Stimulated activated CD4-positive, alpha-beta T cell treated with anti-CD3 and anti-CD28 coated beads, TNF-alpha, amount 100 ng/mL, for 48 hours (primary cell): Measurements from ENCODE around the gene DPYD.

Experiments used
- DNase-seq, 3 donors: peaks; one replicate each; pipeline ENCODE4 v3.0.0-alpha.2; 2020; ENCODE audit warnings: low read depth in 3 of 3

DPYD gene

DNA sequence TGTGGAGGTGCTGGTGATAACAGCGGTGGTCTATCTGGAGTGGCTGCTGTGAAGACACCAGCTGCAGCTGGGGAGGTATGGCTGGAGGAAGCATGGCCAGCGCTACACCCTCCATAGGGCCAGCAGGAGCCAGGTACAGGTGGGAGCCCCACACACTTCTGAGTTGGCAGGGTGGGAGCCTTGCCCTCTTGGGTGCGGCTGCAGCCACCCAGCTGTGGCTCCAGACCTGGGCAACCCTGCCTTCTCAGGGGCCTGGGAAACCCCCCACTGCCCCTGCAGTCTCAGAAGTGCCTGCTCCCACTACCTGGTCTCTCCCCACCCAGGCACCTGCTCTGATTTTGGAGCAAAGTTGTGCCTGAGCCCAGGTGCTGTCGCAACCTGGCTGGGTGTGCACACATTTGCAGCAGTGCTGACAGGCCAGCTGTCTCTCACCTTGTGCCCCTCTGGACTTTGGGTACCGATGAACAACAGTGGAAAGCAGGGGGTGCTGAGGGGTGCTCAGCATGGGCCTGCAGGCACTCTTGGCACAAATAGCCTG, 76.2 kb downstream of the DPYD start:
- DNase-seq: no peak

DNA sequence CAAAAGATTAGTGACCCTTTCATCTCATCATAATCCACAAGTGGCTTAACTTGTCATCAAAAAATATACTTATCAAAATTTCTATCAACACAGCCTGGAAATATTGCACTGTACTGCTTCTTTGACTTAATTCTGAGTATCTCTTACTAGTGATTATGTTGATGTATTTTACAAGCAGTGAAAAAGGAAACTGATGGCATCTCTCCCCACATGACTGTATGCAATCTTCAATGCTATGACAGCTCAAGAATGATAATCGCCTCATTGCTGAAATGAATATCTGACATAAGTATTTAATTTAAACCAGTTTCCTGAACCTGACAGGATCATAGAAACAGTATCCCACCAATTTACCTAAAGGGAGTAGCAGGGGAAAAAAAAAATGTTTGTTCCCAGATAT, 79.5 kb downstream of the DPYD start:
- DNase-seq: no peak

DNA sequence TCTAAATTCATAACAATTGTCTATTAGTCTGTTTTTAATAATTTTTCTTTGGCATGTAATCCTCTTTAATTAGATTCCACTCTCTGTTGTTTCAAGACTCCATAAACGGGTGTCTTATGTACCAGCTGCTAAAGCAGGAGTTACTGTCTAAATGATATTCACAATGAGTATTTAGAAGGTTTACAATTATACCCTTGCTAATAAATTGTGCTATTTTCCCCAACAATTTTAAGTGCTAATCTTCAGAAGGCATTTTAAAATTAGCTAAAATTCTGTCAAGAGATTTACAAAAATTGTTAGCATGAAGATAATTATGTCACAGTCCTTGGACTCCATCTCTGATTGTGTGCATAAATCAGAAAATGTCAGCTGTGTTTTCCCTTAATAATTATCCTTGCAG, 83.7 kb downstream of the DPYD start:
- DNase-seq: no peak

DNA sequence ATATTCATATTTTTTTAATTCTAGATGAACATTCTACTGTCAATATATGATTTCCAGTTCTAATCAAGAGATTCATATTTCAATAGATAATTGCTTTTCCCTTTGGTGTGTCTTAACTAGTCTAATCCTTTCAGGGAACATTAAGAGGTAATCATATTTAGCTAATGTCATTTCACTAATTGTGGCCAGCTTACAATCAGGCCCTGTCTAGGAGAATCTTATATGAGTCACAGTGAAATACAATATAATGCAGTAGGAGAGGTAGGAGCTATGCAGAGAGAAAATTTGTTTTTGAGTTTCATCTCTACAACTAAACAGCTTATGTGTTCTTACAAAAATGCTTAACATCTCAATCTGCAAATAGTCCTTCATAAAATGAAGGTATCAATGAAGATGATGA, 85.9 kb downstream of the DPYD start:
- DNase-seq: no peak

DNA sequence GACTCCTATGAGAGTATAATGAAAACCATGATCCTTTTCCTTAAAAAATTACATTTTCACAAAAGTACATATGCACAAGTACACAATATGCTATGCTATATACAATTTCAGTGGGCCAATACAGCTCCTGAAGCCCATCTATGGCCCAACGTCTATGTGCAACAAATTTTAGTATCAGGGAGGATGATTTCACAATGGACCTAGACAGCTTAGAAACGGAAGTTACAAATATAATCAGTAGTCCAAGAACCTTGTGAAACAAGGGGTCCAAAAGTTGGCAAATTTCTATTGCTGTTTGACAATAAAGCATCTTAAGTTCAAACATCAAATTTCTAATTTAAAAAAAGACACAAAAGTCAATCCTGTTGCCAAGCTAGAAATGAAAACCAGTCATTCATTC, 87.0 kb downstream of the DPYD start:
- no peak for DNase-seq

DNA sequence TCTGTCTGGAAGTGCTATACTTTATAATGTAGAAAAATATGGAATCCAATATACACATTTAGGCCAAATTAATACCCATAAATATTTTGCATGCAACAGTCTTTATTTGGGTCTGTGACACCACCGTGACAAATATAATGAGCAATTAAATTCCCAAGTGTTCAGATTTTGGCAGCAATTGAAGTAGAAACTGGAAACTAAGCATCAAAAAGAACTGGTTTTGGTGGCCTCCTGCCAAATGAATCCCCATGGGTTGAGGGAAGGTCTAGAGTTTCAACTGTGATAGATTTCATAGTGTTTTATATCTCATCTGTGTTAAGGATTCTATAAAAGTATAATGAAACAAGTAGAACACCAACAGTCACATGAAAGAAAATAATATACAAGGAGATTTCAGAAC, 88.4 kb downstream of the DPYD start:
- DNase-seq: no peak

DNA sequence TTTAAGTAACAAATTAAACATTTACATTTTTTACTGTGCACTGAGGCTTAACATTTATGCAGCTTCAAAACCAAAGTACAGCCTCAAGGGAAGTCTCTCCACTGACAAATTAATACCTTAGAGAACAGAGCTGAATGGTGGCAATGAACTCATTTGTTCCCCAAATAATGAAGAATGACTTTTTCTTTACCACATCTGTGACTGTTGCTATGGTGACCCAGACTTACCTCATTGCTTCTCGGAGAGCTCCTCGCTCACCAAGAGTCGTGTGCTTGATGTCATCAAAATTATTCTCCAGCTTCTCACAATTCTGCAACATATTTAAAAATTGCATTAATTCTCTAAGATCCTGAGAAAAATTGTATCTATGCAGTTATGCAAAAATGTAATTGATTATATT, 92.9 kb downstream of the DPYD start:
- peak in 1 of 3 donors; percentile 4 for DNase-seq

DNA sequence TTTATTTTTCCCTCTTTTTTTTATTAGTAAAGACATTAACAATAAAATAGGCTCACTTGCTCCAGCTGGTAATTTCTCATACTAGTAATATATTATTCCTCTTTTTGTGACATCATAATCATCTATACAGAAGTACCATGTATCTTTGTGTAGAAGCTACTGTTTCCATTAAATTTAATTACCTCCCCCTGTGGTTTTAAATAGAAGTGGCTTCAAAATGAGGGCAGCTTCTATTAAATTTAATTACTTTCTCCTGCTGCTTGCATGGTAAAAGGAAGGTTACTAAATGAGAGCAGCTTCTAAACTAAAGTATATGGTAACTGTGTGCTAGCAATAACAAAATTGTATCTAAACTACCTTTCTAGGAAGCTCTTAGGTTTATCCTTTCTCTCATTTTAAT, 94.0 kb downstream of the DPYD start:
- DNase-seq: no peak

DNA sequence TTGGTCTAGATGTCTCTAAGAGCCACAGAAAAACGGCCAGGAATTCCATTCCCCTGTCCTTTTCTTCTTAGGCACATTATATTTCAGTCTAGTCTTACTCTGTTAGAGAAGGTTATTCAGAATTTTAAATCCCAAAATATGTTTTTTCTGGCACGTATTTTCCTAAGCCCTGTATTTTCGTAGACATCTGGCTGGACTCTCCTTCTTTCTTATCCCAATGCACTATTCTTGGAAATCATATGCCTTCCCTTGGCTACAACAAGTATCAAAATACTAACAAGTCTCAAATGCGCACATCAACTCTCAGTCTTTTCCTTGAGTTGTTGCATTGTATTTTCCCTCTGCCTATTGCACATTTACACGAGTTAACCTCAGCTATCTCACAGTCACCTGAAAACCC, 96.2 kb downstream of the DPYD start:
- DNase-seq: no peak

DNA sequence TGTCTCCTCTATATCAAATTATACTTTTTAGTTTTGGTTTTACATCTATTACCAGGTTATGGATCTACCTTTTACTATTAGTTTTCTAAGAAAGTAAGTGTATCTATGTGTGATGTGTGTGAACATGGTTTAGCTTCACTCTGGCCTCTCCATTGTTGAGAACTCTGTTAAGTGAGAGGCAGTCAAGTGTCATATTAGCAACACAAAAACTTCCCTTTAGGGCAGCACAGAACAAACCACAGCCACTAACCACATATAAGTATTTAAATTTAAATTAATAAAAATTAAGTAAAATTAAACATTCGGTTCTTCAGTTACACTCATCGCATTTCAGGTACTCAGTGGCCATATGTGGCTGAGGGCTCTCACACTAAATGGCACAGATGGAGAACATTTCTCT, 96.6 kb downstream of the DPYD start:
- no peak for DNase-seq

DNA sequence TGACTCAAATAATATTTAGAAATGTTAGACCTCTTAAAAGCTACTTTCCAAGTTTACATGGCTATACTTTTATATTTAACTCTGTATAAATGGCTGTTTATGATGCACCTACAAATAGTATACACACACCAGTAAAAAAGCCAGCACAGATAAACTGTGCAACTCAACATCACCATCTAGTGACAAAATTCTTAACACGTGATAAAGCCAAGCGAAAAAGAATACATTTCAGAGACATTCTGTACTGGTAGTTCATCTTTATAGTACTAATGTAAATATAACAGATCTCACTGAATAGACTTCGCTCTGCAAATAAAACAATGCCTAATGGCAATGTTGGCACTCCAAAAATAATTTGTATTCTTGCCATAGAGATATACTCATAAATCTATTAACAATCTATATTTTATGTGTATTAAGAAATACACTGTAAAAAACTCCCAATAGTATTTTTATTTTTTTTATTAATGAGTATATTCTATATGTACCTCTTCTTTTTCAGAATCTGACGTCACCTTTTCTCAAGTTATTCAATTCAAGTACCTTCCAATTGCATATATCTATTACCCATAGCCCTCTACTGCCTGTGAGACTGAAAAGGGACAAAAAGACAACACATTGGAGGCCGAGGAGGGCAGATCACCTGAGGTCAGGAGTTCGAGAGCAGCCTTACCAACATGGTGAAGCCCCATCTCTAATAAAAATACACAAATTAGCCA, 100.2 kb downstream of the DPYD start:
- no peak for DNase-seq

DNA sequence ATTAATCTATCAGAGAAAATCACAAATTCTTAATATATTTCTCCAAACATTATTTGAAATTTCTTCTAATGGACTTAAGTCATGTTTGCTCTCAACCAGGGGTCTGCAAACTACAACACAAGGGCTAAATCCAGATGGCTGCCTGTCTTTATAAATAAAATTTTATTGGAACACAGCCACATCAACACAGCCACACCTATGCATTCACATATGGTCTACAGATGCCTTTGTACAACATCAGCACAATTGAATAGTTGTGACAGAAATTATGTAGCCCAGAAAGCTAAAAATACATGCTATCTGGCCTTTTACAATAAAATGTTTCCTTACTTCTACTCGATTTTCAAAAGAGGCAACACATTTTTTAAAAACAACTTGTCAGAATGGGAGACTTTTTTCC, 103.9 kb downstream of the DPYD start:
- no peak for DNase-seq

DNA sequence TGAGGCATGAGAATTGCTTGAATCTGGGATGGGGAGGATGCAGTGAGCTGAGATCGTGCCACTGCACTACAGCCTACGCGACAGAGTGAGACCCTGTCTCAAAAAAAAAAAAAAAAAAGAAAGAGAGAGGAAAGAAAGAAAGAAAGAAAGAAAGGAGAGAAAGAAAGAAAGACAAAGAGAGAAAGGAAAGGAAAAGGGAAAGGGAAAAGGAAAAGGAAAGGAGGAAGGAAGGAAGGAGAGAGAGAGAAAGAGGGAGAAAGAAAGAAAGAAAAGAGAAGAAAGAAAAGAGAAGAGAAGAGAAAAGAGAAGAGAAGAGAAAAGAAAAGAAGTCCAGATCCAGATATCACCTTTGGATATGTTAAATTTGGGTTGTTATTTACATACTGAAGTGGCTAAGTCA, 106.0 kb downstream of the DPYD start:
- DNase-seq: no peak

DNA sequence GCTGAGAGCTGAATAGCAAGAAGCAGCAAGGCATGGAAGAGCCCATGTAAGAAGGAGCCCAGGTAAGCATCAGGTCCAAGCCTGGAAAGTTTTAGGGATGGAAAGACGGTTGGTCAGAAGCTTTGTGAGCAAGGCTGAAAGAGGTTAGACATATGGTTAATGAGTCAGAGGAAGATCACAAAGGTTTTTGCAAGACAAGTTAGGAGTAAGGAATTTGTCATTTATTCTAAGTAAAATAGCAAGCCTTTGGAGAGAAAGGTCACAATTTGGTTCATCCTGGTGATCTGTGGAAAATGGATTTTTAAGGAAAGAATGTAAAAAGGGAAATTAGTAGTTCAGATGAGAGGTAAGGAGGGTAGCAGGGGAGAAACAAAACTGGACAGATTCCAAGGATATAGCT, 106.7 kb downstream of the DPYD start:
- no peak for DNase-seq

DNA sequence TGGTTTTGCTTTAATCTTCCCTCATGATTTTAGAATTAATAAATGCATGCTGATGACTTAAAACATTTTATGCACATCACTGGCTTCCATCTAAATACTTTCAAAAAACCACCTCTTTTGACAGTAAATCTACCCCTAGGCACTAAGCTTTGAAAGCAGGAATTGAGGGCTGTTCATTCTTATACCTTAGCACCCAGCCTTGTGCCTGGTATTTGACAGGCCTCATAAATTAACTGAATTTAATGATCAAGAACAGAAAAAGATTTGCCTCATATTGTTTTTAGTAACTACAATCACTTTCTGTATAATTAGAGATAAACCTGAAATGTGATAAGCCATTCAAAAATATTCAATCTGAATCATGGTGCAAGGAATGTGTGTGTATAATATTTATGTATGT, 108.8 kb downstream of the DPYD start:
- DNase-seq: no peak

DNA sequence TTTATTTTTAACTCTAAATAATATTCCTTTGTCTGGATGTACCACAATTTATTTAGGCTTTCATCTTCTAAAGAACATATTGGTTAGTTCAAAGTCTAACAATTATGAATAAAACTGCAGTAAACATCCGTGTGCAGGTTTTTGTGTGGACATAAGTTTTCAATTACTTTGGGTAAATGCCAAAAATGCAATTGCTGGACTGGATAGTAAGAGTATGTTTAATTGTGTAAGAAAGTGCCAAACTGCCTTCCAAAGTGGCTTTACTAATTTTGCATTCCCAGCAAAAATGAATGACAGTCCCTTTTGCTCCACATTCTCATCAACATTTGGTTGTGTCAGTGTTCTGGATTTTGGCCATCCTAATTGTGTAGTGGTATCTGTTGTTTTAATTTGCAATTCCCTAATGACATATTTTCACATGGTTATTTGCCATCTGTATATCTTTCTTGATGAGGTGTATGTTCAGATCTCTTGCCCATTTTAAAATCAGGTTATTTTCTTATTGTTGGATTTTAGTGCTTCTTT, 113.8 kb downstream of the DPYD start:
- DNase-seq: no peak

DNA sequence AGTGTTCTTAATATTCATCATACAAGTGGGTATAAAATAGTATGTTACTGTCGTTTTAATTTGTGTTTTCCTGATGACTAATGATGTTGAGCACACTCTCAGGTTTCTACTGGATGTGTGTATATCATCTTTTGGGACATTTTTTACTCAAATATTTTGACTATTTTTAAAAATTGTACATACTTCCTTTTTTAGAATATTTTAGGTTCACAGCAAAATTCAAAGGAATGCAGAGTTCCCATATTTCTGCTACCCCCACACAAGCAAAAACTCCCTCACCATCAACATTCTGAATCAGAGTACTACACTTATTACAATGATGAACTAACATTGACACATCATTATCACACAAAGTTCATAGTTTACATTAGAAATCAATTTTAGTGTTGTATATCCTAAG, 114.5 kb downstream of the DPYD start:
- no peak for DNase-seq

DNA sequence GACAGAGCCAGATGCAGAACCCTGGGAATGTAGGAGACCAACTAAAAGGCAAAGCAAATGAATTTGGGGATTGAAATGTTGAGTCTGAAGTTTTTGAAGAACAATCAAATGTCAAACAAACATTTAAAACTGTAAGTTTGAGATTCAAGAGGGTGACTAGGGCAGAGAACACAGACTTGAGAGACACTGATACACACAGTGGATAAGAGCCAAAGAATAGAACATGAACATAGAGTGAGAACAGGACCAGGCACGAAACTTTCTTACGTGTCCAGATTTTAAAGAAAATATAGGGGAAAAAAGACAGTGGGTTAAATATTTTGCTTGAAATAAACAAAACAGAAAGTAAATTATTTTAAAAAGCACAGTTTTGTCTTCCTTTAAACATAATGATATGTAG, 115.7 kb downstream of the DPYD start:
- DNase-seq: no peak

DNA sequence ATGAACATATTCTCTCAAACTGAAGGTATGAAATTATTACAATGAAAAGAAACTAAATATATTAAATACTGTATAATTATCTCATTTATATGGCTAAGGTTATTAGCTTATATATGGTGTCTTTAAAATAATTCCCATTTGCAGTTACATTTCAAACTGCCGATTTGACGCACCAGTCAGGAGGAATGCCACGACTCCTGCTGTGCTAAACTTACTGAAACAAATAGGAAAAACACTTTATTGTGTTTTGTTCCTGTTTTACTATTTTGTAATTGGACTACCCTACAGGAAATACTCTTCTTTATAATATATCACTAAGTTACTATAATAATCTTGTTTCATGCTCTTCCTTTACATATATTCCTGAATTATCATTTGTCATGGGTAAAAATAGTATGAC, 117.8 kb downstream of the DPYD start:
- no peak for DNase-seq

DNA sequence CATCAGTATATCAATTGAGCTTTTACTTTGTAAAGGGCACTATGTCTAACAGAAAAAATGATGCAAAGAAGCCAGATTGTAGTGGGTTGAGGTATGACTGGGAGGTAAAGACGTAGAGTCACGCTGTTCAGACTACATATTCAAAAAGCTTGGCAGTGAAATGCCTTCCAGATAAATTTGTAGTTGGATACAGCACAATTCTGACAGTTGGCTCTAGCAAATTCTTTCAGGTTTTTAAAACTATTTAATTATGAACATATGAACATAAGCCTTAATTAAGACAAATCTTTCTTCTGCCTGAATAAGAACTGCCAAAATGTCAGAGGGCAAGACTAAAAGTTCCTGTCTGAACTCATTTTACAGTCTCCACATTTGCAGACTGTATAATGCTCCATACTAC, 118.8 kb downstream of the DPYD start:
- no peak for DNase-seq

DNA sequence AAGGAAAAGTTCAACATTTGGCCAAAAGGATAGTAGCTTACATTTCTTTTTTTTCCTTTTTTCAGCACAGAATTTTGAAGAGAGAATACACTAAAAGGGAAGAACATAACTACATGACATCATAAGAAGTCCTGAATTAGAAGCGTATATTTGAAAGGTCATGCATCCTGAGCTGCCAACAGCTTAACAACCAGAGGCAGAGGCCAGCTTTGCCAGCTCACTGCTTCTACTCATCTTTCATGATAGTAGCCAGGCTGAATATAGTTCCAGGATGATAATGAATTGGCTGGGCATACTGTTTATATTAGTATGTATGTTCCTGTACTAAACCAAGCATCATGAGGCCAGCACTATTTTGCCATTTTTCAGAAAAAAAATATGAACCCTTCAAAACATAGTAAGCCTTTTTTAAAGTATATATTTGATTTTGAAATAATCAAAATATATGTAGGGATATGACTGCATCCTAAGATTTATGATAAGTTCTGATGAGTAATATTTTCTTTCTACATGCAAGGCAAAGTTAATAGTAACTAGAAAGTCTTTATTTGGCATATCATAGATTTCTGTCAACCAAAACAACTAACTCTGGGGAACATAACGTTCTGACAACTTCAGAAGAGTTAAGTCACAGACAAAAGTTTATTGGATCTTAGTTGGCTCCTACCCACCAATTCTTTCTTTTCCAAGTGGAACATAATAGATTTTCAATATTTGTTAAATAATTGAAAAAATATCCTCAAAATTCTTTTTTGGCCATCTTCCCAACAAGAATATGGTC, 123.2 kb downstream of the DPYD start:
- no peak for DNase-seq

DNA sequence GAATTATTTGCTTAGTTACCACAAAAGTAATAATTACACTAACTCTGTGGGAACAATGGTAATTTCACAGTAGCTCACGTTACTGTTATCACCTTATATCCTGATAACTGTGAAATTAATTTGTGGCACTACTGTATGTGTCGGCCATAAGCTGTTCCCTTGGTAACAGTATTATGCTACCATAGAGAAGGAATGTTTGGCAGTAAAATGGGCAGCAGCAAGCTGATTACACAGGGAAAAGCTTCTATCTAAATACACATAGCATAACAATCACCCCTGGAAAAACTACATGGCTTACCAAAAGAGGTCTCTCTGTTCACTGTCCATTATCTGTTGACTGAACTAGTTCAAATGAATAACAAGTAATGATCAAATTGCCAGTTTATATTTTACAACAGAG, 124.1 kb downstream of the DPYD start:
- DNase-seq: no peak

DNA sequence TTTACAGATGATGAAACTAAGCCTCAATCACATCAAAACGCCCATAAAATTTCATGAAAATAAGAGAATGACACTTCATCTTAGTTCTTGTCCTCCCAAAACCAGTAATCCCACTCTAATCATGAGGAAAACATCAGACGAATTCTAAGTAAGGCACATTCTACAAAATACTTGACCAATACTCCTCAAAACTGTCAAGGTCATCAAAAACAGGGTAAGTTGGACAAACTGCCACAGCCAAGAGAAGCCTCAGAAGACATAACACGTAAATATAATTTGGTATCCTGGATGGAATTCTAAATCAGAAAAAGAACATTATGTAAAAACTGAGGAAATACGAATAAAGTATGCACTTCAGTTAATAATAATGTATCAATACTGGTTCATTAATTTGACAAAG, 128.2 kb downstream of the DPYD start:
- DNase-seq: no peak
